Stimulated activated CD8-positive, alpha-beta memory T cell treated with anti-CD3 and anti-CD28 coated beads, Interleukin-15, amount 100 ng/mL, for 24 hours (primary cell): ENCODE data around the gene FBXW10.
"Not testable (repeated sequence)": the region's sequence is repeated elsewhere in the genome, so short reads cannot be mapped to it uniquely, and the experiment has no call there.

Experiments used
- DNase-seq: peaks from one replicate; pipeline ENCODE4 v3.0.0-alpha.2; 2020; ENCODE audit warnings: low read depth

FBXW10 gene

GRCh38 chr17:18750242-18750641 is 6.4 kb downstream of the FBXW10 start:
- DNase-seq: not testable (repeated sequence)

- DNase-seq: not testable (repeated sequence)
Observed at GRCh38 chr17:18753829-18754409, 10.1 kb downstream of the FBXW10 start.

- not testable (repeated sequence) for DNase-seq
Observed at GRCh38 chr17:18755969-18756368, 12.1 kb downstream of the FBXW10 start.

GRCh38 chr17:18757368-18758044 is 13.7 kb downstream of the FBXW10 start:
- DNase-seq: not testable (repeated sequence)

- DNase-seq: not testable (repeated sequence)
Observed at GRCh38 chr17:18758344-18758743, 14.5 kb downstream of the FBXW10 start.

GRCh38 chr17:18760221-18760620 is 16.4 kb downstream of the FBXW10 start:
- not testable (repeated sequence) for DNase-seq

GRCh38 chr17:18770572-18770971 is 26.7 kb downstream of the FBXW10 start:
- not testable (repeated sequence) for DNase-seq

- DNase-seq: not testable (repeated sequence)
Observed at GRCh38 chr17:18771066-18771465, 27.2 kb downstream of the FBXW10 start.

GRCh38 chr17:18772471-18772870 is 28.6 kb downstream of the FBXW10 start:
- no peak for DNase-seq

- DNase-seq: peak; percentile 93
Observed at GRCh38 chr17:18780991-18781718, 37.3 kb downstream of the FBXW10 start, which contains the start of gene TVP23B. TSS of gene TVP23B (plus strand) at chr17:18781183. CDS start at chr17:18781294, 111 bp downstream.

- not testable (repeated sequence) for DNase-seq
Observed at GRCh38 chr17:18781805-18782204, 38.0 kb downstream of the FBXW10 start.

GRCh38 chr17:18785933-18786332 is 42.1 kb downstream of the FBXW10 start:
- DNase-seq: not testable (repeated sequence)

- DNase-seq: not testable (repeated sequence)
Observed at GRCh38 chr17:18786890-18787289, 43.0 kb downstream of the FBXW10 start.

GRCh38 chr17:18791402-18791801 is 47.5 kb downstream of the FBXW10 start:
- DNase-seq: not testable (repeated sequence)

GRCh38 chr17:18794841-18795240 is 51.0 kb downstream of the FBXW10 start:
- DNase-seq: not testable (repeated sequence)

- not testable (repeated sequence) for DNase-seq
Observed at GRCh38 chr17:18796887-18797286, 53.0 kb downstream of the FBXW10 start.

- not testable (repeated sequence) for DNase-seq
Observed at GRCh38 chr17:18803458-18804245, 59.8 kb downstream of the FBXW10 start.

- DNase-seq: not testable (repeated sequence)
Observed at GRCh38 chr17:18815924-18816323, 72.1 kb downstream of the FBXW10 start.

- not testable (repeated sequence) for DNase-seq
Observed at GRCh38 chr17:18816489-18817371, 72.9 kb downstream of the FBXW10 start.

- DNase-seq: not testable (repeated sequence)
Observed at GRCh38 chr17:18821430-18821829, 77.6 kb downstream of the FBXW10 start.

GRCh38 chr17:18827613-18828012 is 83.8 kb downstream of the FBXW10 start:
- DNase-seq: not testable (repeated sequence)
